Measurements from ENCODE around the gene NT5C1B. TPM values are rescaled to one million over a fixed set of nuclear protein-coding genes. Genes with fewer than 3 reads are reported as not detected.

Gene NT5C1B
- total RNA-seq, 1 donor from 2014 or later = not detected

GRCh38 chr2:18559531-18560030 is 29.8 kb downstream of the NT5C1B start:
- peak overlapping the region; percentile 78 to 93 (median 87) for H3K9ac ChIP-seq (ENCODE audit: low read depth in 1 of 3, low read length in 3 of 3)
- no peaks in the 10 kb centered on the region for H3K27me3 ChIP-seq (ENCODE audit: control insufficient read depth in 3 of 3, insufficient read depth in 3 of 3, low read length in 3 of 3)
- peaks cover 2 to 9% (median 5%) of the 10 kb centered on the region in 3 donors for H3K36me3 ChIP-seq (ENCODE audit: control insufficient read depth in 3 of 3, insufficient read depth in 3 of 3, low read length in 3 of 3)
- peak overlapping the region; percentile 86 to 94 (median 86) for H3K4me3 ChIP-seq (ENCODE audit: low read length in 3 of 3)
- peaks cover 26 to 34% (median 29%) of the 10 kb centered on the region in 3 donors for H3K4me1 ChIP-seq (ENCODE audit: control insufficient read depth in 3 of 3, insufficient read depth in 3 of 3, low read length in 3 of 3)
- peaks cover 0 to 2% (median 0%) of the 10 kb centered on the region in 3 donors for H3K9me3 ChIP-seq (ENCODE audit: control insufficient read depth in 3 of 3, low read length in 3 of 3)
- peak overlapping the region; percentile 96 for H3K27ac ChIP-seq (ENCODE audit: low read depth, low read length)

- H3K9ac ChIP-seq (ENCODE audit: low read depth in 1 of 3, low read length in 3 of 3) = peak overlapping the region; percentile 8 to 87 (median 27)
- no peaks in the 10 kb centered on the region for H3K9me3 ChIP-seq (ENCODE audit: control insufficient read depth in 3 of 3, low read length in 3 of 3)
- peak overlapping the region in 1 of 3 donors; percentile 86 for H3K4me3 ChIP-seq (ENCODE audit: low read length in 3 of 3)
- H3K4me1 ChIP-seq (ENCODE audit: control insufficient read depth in 3 of 3, insufficient read depth in 3 of 3, low read length in 3 of 3) = peaks cover 26 to 34% (median 29%) of the 10 kb centered on the region in 3 donors
- no peak overlapping the region for H3K27ac ChIP-seq (ENCODE audit: low read depth, low read length)
- H3K27me3 ChIP-seq (ENCODE audit: control insufficient read depth in 3 of 3, insufficient read depth in 3 of 3, low read length in 3 of 3) = no peaks in the 10 kb centered on the region
- H3K36me3 ChIP-seq (ENCODE audit: control insufficient read depth in 3 of 3, insufficient read depth in 3 of 3, low read length in 3 of 3) = peaks cover 2 to 6% (median 5%) of the 10 kb centered on the region in 3 donors
Observed at GRCh38 chr2:18558458-18558857, 30.9 kb downstream of the NT5C1B start.

GRCh38 chr2:18557121-18557520 is 32.2 kb downstream of the NT5C1B start:
- Histone ChIP-seq H3K9me3 (ENCODE audit: control insufficient read depth in 3 of 3, low read length in 3 of 3) (no peaks in the 10 kb centered on the region), H3K4me1 (ENCODE audit: control insufficient read depth in 3 of 3, insufficient read depth in 3 of 3, low read length in 3 of 3) (peaks cover 26 to 36% (median 33%) of the 10 kb centered on the region in 3 donors), H3K4me3 (ENCODE audit: low read length in 3 of 3) (no peak overlapping the region), H3K36me3 (ENCODE audit: control insufficient read depth in 3 of 3, insufficient read depth in 3 of 3, low read length in 3 of 3) (peaks cover 2 to 6% (median 5%) of the 10 kb centered on the region in 3 donors), H3K9ac (ENCODE audit: low read depth in 1 of 3, low read length in 3 of 3) (no peak overlapping the region), H3K27ac (ENCODE audit: low read depth, low read length) (no peak overlapping the region), H3K27me3 (ENCODE audit: control insufficient read depth in 3 of 3, insufficient read depth in 3 of 3, low read length in 3 of 3) (no peaks in the 10 kb centered on the region)

- no peak overlapping the region for H3K4me3 ChIP-seq (ENCODE audit: low read length in 3 of 3)
- H3K4me1 ChIP-seq (ENCODE audit: control insufficient read depth in 3 of 3, insufficient read depth in 3 of 3, low read length in 3 of 3) = peaks cover 4 to 13% (median 5%) of the 10 kb centered on the region in 3 donors
- H3K27me3 ChIP-seq (ENCODE audit: control insufficient read depth in 3 of 3, insufficient read depth in 3 of 3, low read length in 3 of 3) = no peaks in the 10 kb centered on the region
- no peaks in the 10 kb centered on the region for H3K9me3 ChIP-seq (ENCODE audit: control insufficient read depth in 3 of 3, low read length in 3 of 3)
- H3K36me3 ChIP-seq (ENCODE audit: control insufficient read depth in 3 of 3, insufficient read depth in 3 of 3, low read length in 3 of 3) = peaks cover 2 to 6% (median 5%) of the 10 kb centered on the region in 3 donors
- H3K27ac ChIP-seq (ENCODE audit: low read depth, low read length) = no peak overlapping the region
- no peak overlapping the region for H3K9ac ChIP-seq (ENCODE audit: low read depth in 1 of 3, low read length in 3 of 3)
Observed at GRCh38 chr2:18552351-18553077, 36.9 kb downstream of the NT5C1B start.

DNA sequence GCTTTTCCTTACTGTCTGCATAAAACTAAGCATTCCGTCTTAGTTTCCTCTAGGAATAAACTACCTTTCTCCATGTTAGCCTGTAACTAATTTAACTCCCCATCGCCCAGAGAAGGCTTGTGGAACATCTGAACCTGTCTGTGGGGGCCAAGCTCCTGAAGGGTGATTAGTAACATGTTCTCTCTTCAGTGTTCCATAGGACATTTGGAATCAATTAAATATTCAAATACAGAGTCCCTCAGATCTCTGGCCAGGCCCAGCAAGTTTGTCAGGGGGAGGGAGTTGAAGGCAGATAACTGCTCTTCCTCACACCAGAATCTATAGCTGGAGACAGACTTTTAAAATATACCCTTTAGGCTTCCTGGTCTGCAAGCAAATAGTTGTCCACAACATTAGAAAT is 37.7 kb downstream of the NT5C1B start:
- no peak overlapping the region for H3K4me3 ChIP-seq (ENCODE audit: low read length in 3 of 3)
- H3K9me3 ChIP-seq (ENCODE audit: control insufficient read depth in 3 of 3, low read length in 3 of 3) = no peaks in the 10 kb centered on the region
- no peaks in the 10 kb centered on the region for H3K27me3 ChIP-seq (ENCODE audit: control insufficient read depth in 3 of 3, insufficient read depth in 3 of 3, low read length in 3 of 3)
- H3K27ac ChIP-seq (ENCODE audit: low read depth, low read length) = no peak overlapping the region
- H3K36me3 ChIP-seq (ENCODE audit: control insufficient read depth in 3 of 3, insufficient read depth in 3 of 3, low read length in 3 of 3) = peaks cover 2 to 6% (median 5%) of the 10 kb centered on the region in 3 donors
- no peak overlapping the region for H3K9ac ChIP-seq (ENCODE audit: low read depth in 1 of 3, low read length in 3 of 3)
- H3K4me1 ChIP-seq (ENCODE audit: control insufficient read depth in 3 of 3, insufficient read depth in 3 of 3, low read length in 3 of 3) = peaks cover 0 to 5% (median 5%) of the 10 kb centered on the region in 3 donors

DNA sequence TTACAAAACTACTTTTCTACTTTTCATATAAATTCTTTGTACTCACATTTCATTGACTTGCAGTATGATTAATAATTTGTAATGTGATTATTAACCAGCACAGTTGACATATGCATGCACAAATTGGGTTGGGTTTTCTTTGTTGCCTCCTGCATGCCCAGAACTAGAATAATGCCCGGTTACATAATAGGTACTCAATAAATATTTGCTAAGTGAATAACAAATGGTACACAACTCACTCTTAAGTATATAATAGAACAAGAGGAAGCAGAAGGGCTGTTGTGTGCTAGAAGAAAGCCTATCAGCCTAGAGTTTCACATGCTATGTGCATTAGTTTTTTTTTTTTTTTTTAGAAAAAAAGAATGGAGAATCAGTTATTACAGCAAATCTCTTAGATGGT is 38.2 kb downstream of the NT5C1B start:
- Histone ChIP-seq H3K4me3 (ENCODE audit: low read length in 3 of 3) (no peak overlapping the region), H3K27ac (ENCODE audit: low read depth, low read length) (no peak overlapping the region), H3K27me3 (ENCODE audit: control insufficient read depth in 3 of 3, insufficient read depth in 3 of 3, low read length in 3 of 3) (no peaks in the 10 kb centered on the region), H3K36me3 (ENCODE audit: control insufficient read depth in 3 of 3, insufficient read depth in 3 of 3, low read length in 3 of 3) (peaks cover 2 to 6% (median 5%) of the 10 kb centered on the region in 3 donors), H3K4me1 (ENCODE audit: control insufficient read depth in 3 of 3, insufficient read depth in 3 of 3, low read length in 3 of 3) (peaks cover 0 to 10% (median 6%) of the 10 kb centered on the region in 3 donors), H3K9me3 (ENCODE audit: control insufficient read depth in 3 of 3, low read length in 3 of 3) (no peaks in the 10 kb centered on the region), H3K9ac (ENCODE audit: low read depth in 1 of 3, low read length in 3 of 3) (no peak overlapping the region)

- H3K27me3 ChIP-seq (ENCODE audit: control insufficient read depth in 3 of 3, insufficient read depth in 3 of 3, low read length in 3 of 3) = no peaks in the 10 kb centered on the region
- peaks cover 0 to 13% (median 6%) of the 10 kb centered on the region in 3 donors for H3K4me1 ChIP-seq (ENCODE audit: control insufficient read depth in 3 of 3, insufficient read depth in 3 of 3, low read length in 3 of 3)
- H3K4me3 ChIP-seq (ENCODE audit: low read length in 3 of 3) = no peak overlapping the region
- H3K36me3 ChIP-seq (ENCODE audit: control insufficient read depth in 3 of 3, insufficient read depth in 3 of 3, low read length in 3 of 3) = peaks cover 2 to 5% (median 5%) of the 10 kb centered on the region in 3 donors
- no peak overlapping the region for H3K27ac ChIP-seq (ENCODE audit: low read depth, low read length)
- H3K9me3 ChIP-seq (ENCODE audit: control insufficient read depth in 3 of 3, low read length in 3 of 3) = no peaks in the 10 kb centered on the region
- H3K9ac ChIP-seq (ENCODE audit: low read depth in 1 of 3, low read length in 3 of 3) = no peak overlapping the region
Observed at GRCh38 chr2:18550433-18550832, 38.9 kb downstream of the NT5C1B start.

GRCh38 chr2:18549083-18549482 is 40.3 kb downstream of the NT5C1B start:
- H3K9ac ChIP-seq (ENCODE audit: low read depth in 1 of 3, low read length in 3 of 3) = no peak overlapping the region
- no peak overlapping the region for H3K4me3 ChIP-seq (ENCODE audit: low read length in 3 of 3)
- no peaks in the 10 kb centered on the region for H3K36me3 ChIP-seq (ENCODE audit: control insufficient read depth in 3 of 3, insufficient read depth in 3 of 3, low read length in 3 of 3)
- H3K27me3 ChIP-seq (ENCODE audit: control insufficient read depth in 3 of 3, insufficient read depth in 3 of 3, low read length in 3 of 3) = no peaks in the 10 kb centered on the region
- H3K4me1 ChIP-seq (ENCODE audit: control insufficient read depth in 3 of 3, insufficient read depth in 3 of 3, low read length in 3 of 3) = peaks cover 0 to 13% (median 6%) of the 10 kb centered on the region in 3 donors
- no peak overlapping the region for H3K27ac ChIP-seq (ENCODE audit: low read depth, low read length)
- no peaks in the 10 kb centered on the region for H3K9me3 ChIP-seq (ENCODE audit: control insufficient read depth in 3 of 3, low read length in 3 of 3)

DNA sequence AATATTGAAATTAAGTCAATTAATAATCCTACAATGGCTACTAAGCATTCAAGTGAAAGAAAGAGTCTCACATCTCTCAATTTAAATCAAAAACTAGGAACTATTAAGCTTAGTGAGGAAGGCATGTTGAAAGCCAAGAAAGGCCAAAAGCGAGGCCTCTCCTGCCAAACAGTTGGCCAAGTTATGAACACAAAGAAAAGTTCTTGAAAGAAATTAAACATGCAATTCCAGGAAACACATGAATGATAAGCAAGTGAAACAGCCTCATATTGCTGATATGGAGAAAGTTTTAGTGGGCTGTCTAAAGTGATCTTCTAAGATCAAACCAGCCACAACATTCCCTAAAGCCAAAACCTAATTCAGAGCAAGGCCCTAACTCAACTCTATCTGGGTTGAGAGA is 40.7 kb downstream of the NT5C1B start:
- Histone ChIP-seq H3K4me3 (ENCODE audit: low read length in 3 of 3) (no peak overlapping the region), H3K27me3 (ENCODE audit: control insufficient read depth in 3 of 3, insufficient read depth in 3 of 3, low read length in 3 of 3) (no peaks in the 10 kb centered on the region), H3K4me1 (ENCODE audit: control insufficient read depth in 3 of 3, insufficient read depth in 3 of 3, low read length in 3 of 3) (peaks cover 0 to 13% (median 6%) of the 10 kb centered on the region in 3 donors), H3K9me3 (ENCODE audit: control insufficient read depth in 3 of 3, low read length in 3 of 3) (no peaks in the 10 kb centered on the region), H3K36me3 (ENCODE audit: control insufficient read depth in 3 of 3, insufficient read depth in 3 of 3, low read length in 3 of 3) (no peaks in the 10 kb centered on the region), H3K9ac (ENCODE audit: low read depth in 1 of 3, low read length in 3 of 3) (no peak overlapping the region), H3K27ac (ENCODE audit: low read depth, low read length) (no peak overlapping the region)

DNA sequence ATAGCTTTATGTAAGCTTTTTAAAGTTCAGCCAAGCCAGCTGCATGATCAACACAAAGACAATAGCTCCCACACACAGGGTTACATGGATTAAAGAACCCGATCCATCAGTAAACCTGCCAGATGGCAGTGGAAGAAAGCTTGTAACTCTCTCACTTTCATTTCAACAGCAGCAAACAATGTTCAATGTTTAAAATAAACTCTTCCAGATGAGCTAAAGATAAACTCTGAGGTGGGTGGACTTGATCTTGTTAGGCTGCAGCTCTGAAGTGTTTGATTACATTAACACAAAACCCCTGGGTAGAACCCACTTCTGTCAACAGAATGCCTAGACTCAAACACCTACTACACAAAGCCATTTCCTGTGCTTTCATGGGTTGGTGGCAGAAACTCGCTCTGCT is 42.8 kb downstream of the NT5C1B start:
- Histone ChIP-seq H3K27ac (ENCODE audit: low read depth, low read length) (peak overlapping the region; percentile 18), H3K9ac (ENCODE audit: low read depth in 1 of 3, low read length in 3 of 3) (no peak overlapping the region), H3K4me1 (ENCODE audit: control insufficient read depth in 3 of 3, insufficient read depth in 3 of 3, low read length in 3 of 3) (peaks cover 0 to 9% (median 3%) of the 10 kb centered on the region in 3 donors), H3K36me3 (ENCODE audit: control insufficient read depth in 3 of 3, insufficient read depth in 3 of 3, low read length in 3 of 3) (no peaks in the 10 kb centered on the region), H3K9me3 (ENCODE audit: control insufficient read depth in 3 of 3, low read length in 3 of 3) (no peaks in the 10 kb centered on the region), H3K27me3 (ENCODE audit: control insufficient read depth in 3 of 3, insufficient read depth in 3 of 3, low read length in 3 of 3) (no peaks in the 10 kb centered on the region), H3K4me3 (ENCODE audit: low read length in 3 of 3) (peak overlapping the region in 1 of 3 donors; percentile 11)

Data from skeletal muscle tissue (tissue), 4 donors.